Activated T-cell treated with anti-CD3 and anti-CD28 coated beads, Interleukin-2, amount 50 U/mL, for 1 hour (primary cell): Measurements from ENCODE around the gene DCUN1D2.

Experiments used
- DNase-seq: peaks from one replicate; pipeline ENCODE4 v3.0.0-alpha.2; 2020

DCUN1D2 gene

GRCh38 chr13:113422807-113423519, 67.5 kb downstream of the DCUN1D2 start:
- no peak for DNase-seq

DNA sequence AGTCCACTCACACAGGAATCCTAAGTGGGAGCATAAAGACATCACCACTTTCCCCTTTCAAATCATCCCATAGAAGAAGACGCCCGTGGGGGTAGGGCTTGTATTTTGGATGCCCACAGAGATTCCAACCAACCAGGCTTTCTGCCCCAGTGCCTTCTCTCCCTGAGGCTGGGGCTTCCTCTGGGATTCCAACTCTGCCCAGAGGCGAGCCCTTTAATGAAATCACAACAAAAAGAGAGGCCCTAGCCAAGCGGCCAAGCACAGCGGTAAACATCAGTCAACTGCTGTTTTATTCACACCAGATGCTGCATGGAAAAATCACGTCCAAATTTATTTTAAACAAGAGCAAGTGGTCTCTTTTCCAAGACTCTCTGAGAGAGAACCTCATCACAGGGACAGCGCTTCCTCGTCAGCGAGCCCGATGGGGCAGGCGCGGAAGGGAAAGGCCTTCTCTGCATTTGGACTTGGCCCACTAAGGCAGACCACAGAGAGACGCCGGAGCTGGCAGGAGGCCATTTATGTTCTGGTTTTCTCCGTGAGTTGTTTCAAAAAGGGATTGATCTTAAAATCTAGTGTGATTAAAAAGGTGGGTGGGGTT, 68.7 kb downstream of the DCUN1D2 start:
- DNase-seq, result no peak

GRCh38 chr13:113420833-113421600, 69.5 kb downstream of the DCUN1D2 start:
- DNase-seq, result no peak

GRCh38 chr13:113420232-113420631, 70.3 kb downstream of the DCUN1D2 start:
- no peak for DNase-seq

DNA sequence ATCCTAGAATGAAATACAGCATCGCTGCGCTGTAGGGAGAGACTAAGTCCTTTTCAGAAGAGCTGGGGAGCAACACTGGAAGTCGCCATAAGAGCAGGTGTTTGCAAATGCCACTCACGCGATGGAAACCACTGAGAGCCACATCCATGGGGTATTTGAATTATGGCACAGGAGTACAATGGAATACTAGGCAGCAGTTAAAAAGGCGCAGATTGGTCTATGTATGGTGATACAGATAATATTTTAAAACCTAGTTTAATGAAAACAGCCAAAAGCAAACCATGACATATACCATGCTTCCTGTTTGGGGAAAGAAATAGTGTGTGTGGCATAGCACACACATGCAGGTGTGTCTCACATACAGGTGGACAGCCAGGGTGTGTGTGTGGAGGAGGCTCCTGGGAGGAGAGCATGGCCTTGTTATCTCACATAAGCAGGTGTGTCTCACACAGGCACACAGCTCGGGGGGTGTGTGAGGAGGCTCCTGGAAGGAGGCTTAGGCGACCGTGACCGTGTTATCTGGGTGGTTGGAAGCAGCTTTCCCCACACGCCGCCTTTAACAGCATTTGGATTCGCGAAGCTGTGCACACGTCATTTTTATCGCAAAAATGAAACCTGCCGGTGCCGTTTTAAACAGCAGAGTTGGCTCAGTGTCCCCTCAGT, 70.8 kb downstream of the DCUN1D2 start:
- no peak for DNase-seq

DNA sequence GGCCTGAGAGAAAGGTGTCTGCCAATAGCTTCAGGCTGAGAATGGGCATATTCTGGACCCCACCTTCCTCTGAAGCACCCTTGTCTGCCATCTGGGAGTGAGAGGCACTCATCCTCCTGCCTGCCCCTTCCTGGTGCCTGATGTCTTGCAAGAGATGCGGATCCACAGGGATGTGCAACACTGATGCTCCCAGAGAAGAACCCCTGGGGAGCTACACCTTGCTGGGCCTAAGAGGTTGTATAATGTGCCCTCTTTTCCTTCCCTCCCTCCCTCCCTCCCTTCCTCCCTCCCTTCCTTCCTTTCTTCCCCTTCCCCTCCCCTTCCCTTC, 71.8 kb downstream of the DCUN1D2 start:
- no peak for DNase-seq

DNA sequence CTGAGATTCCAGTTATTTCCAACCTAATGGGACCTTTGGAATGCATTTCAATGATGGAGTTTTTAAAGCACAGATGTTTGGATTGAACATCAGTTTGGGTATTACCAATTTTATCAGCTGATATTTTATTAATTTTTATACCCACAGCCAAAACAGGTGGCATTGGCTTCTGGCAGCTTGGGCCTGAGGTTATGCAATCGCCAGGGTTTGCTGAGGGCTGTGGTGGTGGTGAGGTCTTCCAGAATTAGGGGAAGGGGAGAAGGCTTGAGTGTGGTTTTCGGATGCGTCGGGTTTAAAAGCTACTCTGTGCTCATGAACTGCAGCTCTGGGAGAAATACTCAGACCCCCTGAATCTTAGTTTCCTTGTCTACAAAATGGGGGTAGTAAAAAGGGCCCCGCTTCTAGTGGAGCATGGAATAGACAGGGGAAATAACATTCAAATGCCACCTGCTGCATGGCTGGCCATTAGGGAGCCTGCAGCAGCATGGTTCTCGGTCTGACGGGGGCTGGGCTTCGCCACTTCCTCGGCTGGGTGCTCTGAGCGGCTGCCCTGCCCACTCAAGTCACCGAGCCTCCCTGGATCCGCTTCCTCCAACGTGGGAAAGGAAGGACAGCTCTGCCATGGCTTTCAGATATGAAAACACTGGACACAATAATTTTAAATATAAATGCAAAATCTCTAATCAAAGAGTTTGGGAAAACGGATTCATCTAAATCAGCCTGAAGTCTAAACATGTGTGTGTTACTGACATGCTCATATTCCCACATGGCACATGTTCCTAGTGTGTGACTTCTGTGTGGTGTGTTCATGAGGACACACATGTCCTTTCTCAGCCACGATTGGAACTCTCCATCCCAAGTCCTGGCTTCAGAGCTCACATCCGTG, 72.4 kb downstream of the DCUN1D2 start:
- DNase-seq, result no peak

DNA sequence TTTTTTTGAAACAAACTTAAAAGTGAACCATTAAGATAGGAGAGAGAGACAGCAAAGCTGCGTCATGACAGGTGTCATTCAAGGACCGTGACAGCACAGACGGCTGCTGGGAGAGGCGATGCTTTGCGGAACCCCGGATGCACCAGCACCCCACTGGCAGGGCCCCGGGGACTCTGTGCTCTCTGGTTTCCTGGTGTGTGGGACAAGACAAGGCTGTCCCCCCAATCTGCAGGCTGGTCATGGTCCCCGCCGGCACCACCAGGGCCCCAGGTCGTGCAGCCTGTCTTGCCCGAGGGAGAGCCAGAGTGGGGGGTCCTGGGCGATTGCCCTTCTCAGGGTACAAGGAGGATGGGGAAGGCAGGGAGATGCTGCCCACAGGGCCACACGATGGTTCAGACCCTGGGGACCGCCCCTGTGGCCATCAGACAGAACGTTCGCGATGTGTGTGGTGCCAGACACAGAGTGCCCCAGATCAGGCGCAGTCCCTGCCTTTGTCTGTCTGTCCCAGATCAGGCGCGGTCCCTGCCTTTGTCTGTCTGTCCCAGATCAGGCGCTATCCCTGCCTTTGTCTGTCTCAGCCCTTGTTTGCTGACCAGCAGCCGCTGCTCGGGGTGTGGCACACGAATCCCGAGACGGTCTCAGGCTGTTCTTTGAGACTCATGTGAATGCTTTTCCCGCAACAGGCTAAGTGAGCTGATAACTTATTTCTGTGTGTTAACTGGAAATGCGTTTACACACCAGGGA, 73.3 kb downstream of the DCUN1D2 start:
- DNase-seq, result no peak

- no peak for DNase-seq
Measured at GRCh38 chr13:113415825-113416224, 74.7 kb downstream of the DCUN1D2 start.

DNA sequence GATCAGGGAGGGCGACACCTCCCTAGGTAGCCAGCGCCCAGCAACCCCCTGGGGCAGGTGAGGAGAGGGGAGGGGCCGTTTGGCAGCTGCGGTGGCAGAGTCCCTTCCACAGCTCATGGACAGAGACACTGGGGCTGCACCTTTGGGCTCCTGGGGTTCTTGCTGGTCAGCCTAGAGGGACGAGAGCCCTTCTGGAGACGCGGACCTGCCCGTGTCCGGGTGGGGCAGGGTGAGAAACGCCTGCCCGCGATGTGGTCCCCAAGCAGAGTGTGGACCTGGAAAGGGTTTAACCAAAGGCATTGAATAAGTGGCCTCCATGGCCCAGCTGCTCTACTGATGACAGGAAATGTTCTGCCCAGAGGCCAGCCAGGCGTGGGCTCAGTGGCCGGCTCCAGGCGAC, 75.5 kb downstream of the DCUN1D2 start:
- DNase-seq, result no peak

DNA sequence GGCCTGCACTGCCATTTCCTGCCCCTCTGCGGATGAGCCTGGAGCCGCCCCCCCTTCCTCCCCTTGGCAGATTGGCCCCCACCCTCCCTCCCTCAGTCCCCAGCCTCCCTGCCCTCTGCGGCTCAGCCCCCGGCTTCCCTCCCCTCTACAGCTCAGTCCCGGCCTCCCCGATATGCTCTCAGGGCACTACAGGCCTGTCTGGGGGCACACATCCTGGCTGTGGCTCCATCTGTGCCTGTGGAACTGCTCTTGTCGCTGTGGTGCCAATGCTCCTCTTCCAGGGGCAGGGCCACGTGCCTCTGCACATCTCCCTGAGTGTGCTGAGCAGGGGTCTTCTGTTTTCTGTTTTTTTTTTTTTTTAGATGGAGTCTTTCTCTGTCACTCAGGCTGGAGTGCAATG, 76.2 kb downstream of the DCUN1D2 start:
- no peak for DNase-seq

GRCh38 chr13:113413898-113414282, 76.6 kb downstream of the DCUN1D2 start:
- no peak for DNase-seq

- no peak for DNase-seq
Measured at GRCh38 chr13:113413178-113413897, 77.2 kb downstream of the DCUN1D2 start.

DNA sequence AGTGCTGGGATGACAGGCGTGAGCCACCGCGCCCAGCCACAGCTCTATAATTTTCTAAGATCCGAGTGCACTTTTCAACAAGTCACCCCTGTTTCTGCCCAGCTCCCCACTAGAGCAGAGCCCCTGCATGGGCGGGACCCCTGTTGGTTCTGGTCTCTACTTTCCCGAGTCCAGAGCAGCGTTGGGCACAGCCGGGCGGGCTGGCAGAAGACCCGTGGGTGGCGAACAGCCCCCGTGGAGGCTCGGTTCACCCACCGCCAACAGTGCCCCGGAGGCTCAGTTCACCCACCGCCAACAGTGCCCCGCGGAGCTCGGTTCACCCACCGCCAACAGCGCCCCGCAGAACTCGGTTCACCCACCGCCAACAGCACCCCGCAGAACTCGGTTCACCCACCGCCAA, 78.1 kb downstream of the DCUN1D2 start:
- DNase-seq, result no peak

- DNase-seq, result no peak
Measured at GRCh38 chr13:113411216-113412023, 79.1 kb downstream of the DCUN1D2 start.

- DNase-seq, result no peak
Measured at GRCh38 chr13:113410472-113411201, 79.9 kb downstream of the DCUN1D2 start.

DNA sequence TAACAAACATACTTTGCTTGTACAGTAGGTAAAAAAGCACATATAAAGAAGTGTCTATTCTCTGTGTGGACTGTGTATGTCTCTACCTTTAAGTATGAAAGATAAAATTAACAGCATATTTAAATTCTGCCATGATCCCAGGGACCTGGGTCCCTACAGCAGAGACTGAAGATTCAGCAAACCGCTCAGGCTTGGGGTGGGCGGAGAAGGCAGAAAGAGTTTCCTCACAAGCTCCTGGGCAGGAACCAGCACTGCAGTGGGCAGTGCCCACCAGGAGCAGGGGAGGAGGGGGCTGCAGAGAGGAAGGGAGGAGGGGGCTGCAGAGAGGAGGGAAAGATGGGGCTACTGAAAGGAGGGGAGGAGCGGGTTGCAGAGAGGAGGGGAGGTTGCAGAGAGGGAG, 81.9 kb downstream of the DCUN1D2 start:
- DNase-seq, result no peak

DNA sequence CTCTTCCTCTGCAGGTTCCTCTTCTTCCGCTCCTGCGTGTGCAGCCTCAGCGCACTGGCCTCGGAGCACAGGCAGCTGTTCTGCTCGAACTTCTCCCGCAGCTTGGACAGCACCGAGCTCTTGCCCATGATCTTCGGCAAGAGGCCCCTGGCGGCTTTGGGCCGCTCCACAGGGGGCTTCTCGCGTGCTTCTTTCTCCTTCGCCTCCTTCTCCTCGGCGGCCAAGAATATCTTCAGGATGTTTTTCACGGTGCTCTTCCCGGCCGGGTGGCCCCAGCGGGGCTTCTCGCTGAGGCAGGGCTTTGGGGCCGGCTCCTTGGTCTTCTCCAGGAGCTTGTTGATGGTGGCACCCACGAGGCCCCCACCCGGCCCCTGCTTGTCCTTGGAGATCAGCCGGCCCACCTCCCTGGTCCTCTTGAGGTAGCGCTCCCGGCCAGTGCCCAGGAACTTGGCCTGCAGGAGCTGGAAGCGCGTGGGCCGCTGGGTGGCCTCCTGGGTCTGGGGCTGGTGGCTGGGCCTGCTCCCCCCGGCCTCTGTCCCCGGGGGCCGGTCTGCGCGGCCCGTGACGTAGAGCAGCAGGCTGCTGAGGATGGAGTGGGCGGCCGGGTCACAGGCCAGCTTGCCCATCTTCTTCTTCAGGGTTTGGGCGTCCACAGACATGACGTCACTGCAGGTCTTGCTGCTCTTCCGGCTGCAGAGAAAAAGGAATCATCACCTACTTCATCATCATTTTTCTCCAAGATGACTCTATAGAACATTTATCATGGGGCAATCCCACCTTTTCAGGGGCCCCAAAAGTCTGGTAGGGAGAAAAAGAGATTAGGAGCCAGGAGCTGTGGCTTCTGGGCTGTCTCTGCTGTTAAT, 82.7 kb downstream of the DCUN1D2 start:
- no peak for DNase-seq

GRCh38 chr13:113407103-113407530, 83.4 kb downstream of the DCUN1D2 start:
- DNase-seq, result no peak
